HFFc6 (cell line): ENCODE measurements around the gene STYK1. TPM values are rescaled to one million over a fixed set of nuclear protein-coding genes. Genes with fewer than 3 reads are reported as not detected.

Experiments used
- DNase-seq: peaks from one replicate; pipeline ENCODE4 v3.0.0-alpha.2; 2018
- H3K27ac Mint-ChIP-seq: 2 replicates; pipeline ENCODE4 v1.8.0; 2020; ENCODE audit warnings: mild to moderate bottlenecking, mixed read lengths
- H3K27me3 Mint-ChIP-seq: 2 replicates; pipeline ENCODE4 v1.8.0; 2021; ENCODE audit warnings: mild to moderate bottlenecking, moderate library complexity, mixed read lengths; ENCODE audit not compliant: insufficient read depth
- H3K36me3 Mint-ChIP-seq: 2 replicates; pipeline ENCODE4 v1.8.0; 2021; ENCODE audit warnings: low read depth, mixed read lengths
- H3K4me1 Mint-ChIP-seq: 2 replicates; pipeline ENCODE4 v1.8.0; 2020; ENCODE audit warnings: low read depth, mixed read lengths
- H3K4me3 Mint-ChIP-seq: 2 replicates; pipeline ENCODE4 v1.8.0; 2020; ENCODE audit warnings: mild to moderate bottlenecking, moderate library complexity, mixed read lengths
- H3K9me3 Mint-ChIP-seq: 2 replicates; pipeline ENCODE4 v1.8.0; 2020; ENCODE audit warnings: mild to moderate bottlenecking, mixed read lengths
- total RNA-seq, 6 experiments: library from RNA; stranded (reverse); fragmentation: NEBNext Ultra II Directional; extraction: Animal tissue kit (Norgen Biotek cat#: 25700); gene quantifications; 2 replicates in 1 of 6; 3 replicates in 5 of 6; pipeline ENCODE4 v1.2.3, GENCODE V29; 2021
- TF ChIP-seq, protein P1 (sequence below): fragments of 200-600 bp; sonication (generic); IDR thresholded peaks from 2 replicates; pipeline ENCODE4 v1.5.0; 2021; ENCODE audit warnings: antibody characterized with exemption, mild to moderate bottlenecking

STYK1 gene
- total RNA-seq, 6 experiments from 2014 or later = 1.1 to 3.0 (median 1.8) TPM

DNA sequence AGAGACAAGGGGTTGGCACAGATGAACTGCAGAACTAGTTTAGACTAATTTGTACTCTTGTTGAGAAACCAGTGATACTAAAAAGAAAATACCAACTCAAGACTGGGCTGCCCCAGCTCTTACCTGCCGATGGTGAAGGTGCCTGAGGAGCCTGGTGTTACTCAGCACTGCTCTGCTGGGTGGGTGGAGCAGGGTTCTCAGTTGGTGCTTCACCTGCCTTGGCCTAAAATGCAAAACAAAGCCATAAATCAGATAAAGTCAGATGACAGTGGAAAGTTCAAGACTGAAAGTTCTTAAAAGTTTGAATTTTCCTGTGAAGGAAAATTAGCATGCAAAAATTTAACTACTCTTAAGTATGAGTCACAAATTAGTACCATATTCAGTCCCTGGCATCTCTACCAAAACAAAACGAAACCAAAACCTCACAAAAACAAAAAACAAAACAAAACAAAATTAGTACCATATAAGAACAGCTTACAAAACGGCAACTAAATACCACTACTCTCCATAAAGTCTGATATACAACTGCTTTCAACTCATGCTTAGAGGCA is 27.4 kb upstream of the STYK1 start:
- Mint-ChIP-seq H3K9me3 (no peaks in the 10 kb centered on the region), H3K4me1 (peaks cover 19% of the 10 kb centered on the region), H3K4me3 (peak overlapping the region; percentile 68), H3K27ac (peak overlapping the region; percentile 78), H3K36me3 (peaks cover 38% of the 10 kb centered on the region), H3K27me3 (peaks cover 4% of the 10 kb centered on the region)
- TF ChIP-seq, protein P1, sequence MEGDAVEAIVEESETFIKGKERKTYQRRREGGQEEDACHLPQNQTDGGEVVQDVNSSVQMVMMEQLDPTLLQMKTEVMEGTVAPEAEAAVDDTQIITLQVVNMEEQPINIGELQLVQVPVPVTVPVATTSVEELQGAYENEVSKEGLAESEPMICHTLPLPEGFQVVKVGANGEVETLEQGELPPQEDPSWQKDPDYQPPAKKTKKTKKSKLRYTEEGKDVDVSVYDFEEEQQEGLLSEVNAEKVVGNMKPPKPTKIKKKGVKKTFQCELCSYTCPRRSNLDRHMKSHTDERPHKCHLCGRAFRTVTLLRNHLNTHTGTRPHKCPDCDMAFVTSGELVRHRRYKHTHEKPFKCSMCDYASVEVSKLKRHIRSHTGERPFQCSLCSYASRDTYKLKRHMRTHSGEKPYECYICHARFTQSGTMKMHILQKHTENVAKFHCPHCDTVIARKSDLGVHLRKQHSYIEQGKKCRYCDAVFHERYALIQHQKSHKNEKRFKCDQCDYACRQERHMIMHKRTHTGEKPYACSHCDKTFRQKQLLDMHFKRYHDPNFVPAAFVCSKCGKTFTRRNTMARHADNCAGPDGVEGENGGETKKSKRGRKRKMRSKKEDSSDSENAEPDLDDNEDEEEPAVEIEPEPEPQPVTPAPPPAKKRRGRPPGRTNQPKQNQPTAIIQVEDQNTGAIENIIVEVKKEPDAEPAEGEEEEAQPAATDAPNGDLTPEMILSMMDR = no peak
- no peak for DNase-seq

DNA sequence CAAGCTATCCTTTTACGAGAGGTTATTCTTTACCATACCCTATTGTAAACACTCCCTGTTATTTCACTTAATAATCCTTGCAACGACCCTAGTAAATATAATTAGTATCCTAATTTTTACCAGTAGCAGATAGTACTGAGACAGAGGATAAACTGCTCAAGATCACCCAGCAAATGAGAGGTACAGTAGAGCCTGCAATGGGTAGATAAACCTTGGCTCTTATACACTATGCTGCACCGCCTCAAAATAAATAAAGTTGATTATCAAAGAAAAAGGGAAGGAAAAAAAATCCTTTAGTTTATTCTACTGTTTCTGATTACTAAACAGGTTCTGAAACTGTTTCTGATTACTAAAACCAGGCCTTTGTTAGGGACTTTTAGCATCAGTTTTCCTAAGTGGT is 26.7 kb upstream of the STYK1 start:
- Mint-ChIP-seq H3K36me3 (peaks cover 36% of the 10 kb centered on the region), H3K4me3 (no peak overlapping the region), H3K9me3 (no peaks in the 10 kb centered on the region), H3K27me3 (peaks cover 4% of the 10 kb centered on the region), H3K4me1 (peaks cover 12% of the 10 kb centered on the region), H3K27ac (peak overlapping the region; percentile 78; the same call in 1 of the 2 replicates)
- TF ChIP-seq, protein P1 = no peak
- DNase-seq = no peak

DNA sequence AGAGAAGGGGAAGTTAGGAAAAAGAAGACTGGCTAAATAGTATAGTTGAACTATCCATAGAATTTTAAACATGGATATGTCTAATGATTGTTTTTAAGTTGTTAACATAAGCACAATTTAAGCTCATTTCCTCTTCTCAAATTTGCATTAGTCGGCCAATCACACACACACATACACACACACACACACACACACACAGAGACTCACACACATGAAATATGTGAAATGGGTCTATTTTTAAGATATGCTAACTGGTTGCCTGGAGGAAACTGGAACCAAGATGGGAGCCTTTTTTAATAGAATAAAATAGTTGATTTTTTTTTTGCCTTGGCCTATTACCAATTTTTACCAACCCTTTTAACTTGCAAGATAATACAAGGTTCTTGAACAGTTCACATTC is 24.0 kb upstream of the STYK1 start:
- H3K27me3 Mint-ChIP-seq = peaks cover 4% of the 10 kb centered on the region; the same call in 1 of the 2 replicates

DNA sequence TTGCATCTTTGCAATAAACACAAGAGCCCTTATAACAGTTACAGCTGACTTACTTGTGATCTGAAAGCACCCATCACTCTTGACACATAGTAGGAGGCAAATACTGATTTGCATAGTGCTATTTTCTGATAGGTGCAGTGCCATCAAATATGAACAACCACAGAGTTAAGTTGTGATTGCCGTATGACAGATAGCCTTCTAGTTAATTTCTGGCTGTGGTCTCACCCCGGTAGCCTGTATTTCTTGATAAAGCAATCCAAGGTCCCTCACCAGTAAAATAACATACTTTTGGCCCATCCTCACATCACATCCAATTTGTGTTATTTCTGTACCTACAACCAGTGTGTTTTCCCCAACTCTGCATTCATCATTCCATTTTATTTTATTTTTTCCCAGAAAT is 23.3 kb upstream of the STYK1 start:
- TF ChIP-seq, protein P1 = no peak
- Mint-ChIP-seq H3K27ac (no peak overlapping the region), H3K36me3 (peaks cover 27% of the 10 kb centered on the region), H3K27me3 (peaks cover 4% of the 10 kb centered on the region; the same call in 1 of the 2 replicates), H3K9me3 (no peaks in the 10 kb centered on the region), H3K4me3 (no peak overlapping the region), H3K4me1 (peaks cover 12% of the 10 kb centered on the region)
- no peak for DNase-seq

More for the DNA sequence above, 24.0 kb upstream of the STYK1 start:
- H3K36me3 Mint-ChIP-seq = peaks cover 27% of the 10 kb centered on the region
- TF ChIP-seq, protein P1 = no peak
- peaks cover 12% of the 10 kb centered on the region for H3K4me1 Mint-ChIP-seq
- no peak overlapping the region for H3K4me3 Mint-ChIP-seq
- H3K9me3 Mint-ChIP-seq = no peaks in the 10 kb centered on the region
- DNase-seq = no peak
- H3K27ac Mint-ChIP-seq = no peak overlapping the region

DNA sequence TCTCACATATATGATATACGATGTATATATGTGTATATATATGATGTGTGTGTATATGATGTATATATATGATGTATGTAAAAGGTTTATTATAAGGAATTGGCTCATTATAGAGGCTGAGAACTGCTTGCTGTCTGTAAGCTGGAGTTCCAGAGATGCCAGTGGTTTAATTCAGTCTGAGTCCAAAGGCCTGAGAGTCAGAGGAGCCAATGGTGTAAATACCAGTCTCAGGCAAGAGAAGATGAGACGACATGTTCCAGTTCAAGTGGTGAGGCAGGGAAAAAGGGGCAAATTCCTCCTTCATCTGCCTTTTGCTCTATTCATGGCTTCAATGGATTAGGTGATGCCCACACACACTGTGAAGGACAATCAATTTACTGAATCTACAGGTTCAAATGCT is 17.1 kb upstream of the STYK1 start:
- DNase-seq = no peak
- H3K9me3 Mint-ChIP-seq = no peaks in the 10 kb centered on the region
- no peak overlapping the region for H3K27ac Mint-ChIP-seq
- TF ChIP-seq, protein P1 = no peak
- H3K4me3 Mint-ChIP-seq = no peak overlapping the region
- H3K27me3 Mint-ChIP-seq = 0 out of 2 replicates have a peak, but pooled peaks cover 2% of the 10 kb centered on the region
- H3K4me1 Mint-ChIP-seq = no peaks in the 10 kb centered on the region
- peaks cover under 1% of the 10 kb centered on the region for H3K36me3 Mint-ChIP-seq
